ENCODE data around the gene TCF4.

The TCF4 gene

DNA sequence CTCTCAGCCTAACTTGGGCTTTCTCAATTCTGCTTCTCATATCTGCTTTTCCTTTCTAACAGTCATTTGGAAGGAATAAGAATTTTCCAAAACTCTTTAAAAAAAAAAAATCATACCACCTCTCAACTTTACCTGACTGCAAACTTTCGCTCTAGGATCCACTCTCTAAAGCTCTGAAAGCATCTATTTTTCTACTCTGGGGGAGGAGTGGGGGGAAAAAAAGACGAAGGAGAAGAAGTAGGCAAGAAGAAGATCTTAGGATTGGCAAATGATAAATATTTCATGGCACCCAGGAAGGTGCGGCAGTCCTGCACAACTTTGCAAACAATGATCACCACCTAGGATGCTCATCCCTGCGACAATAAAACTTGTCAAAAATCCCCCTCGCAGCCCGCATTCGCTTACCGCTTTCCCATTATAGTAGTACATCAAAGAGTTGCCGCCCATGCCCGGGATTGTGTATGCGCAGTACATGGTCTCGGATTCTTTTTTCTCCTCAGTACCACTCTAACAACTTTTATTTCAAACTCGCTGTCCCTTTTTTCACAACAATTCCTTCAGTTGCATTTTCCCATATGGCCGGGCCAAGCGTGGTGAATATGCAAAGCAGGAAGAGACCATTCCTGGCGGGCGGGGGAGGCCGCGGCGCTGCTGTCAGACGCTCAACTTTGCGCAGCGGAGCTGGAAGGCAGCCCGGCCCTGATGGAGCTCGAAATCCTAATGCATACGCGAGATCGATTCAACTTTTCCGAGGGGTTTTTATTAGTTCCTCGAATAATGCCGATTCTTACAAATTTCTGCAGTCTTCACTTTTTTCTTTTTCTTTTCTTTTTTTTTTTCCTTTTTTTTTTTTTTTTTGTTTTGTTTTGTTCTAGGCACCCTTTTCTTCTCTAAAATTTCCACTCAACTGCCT, 266.5 kb downstream of the TCF4 start (continued):
- no peak for TF ChIP-seq KLF7 (tag by site-specific recombination; IDR thresholded peaks at IDR 0.05; ENCODE audit: borderline replicate concordance)
- TF ChIP-seq ZNF561 (tag by site-specific recombination; IDR thresholded peaks at IDR 0.05; ENCODE audit: borderline replicate concordance), result no peak
- TF ChIP-seq, protein P1, sequence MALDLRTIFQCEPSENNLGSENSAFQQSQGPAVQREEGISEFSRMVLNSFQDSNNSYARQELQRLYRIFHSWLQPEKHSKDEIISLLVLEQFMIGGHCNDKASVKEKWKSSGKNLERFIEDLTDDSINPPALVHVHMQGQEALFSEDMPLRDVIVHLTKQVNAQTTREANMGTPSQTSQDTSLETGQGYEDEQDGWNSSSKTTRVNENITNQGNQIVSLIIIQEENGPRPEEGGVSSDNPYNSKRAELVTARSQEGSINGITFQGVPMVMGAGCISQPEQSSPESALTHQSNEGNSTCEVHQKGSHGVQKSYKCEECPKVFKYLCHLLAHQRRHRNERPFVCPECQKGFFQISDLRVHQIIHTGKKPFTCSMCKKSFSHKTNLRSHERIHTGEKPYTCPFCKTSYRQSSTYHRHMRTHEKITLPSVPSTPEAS (tag by site-specific recombination; IDR thresholded peaks at IDR 0.05), result no peak
- no peak for TF ChIP-seq ZNF175 (tag by site-specific recombination; IDR thresholded peaks at IDR 0.05)
- TF ChIP-seq, protein P2, sequence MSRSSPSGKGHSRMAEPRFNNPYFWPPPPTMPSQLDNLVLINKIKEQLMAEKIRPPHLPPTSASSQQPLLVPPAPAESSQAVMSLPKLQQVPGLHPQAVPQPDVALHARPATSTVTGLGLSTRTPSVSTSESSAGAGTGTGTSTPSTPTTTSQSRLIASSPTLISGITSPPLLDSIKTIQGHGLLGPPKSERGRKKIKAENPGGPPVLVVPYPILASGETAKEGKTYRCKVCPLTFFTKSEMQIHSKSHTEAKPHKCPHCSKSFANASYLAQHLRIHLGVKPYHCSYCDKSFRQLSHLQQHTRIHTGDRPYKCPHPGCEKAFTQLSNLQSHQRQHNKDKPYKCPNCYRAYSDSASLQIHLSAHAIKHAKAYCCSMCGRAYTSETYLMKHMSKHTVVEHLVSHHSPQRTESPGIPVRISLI (tag by site-specific recombination; IDR thresholded peaks at IDR 0.05), result no peak
- TF ChIP-seq, protein P3, sequence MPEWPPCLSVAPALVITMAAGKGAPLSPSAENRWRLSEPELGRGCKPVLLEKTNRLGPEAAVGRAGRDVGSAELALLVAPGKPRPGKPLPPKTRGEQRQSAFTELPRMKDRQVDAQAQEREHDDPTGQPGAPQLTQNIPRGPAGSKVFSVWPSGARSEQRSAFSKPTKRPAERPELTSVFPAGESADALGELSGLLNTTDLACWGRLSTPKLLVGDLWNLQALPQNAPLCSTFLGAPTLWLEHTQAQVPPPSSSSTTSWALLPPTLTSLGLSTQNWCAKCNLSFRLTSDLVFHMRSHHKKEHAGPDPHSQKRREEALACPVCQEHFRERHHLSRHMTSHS (tag by site-specific recombination; IDR thresholded peaks at IDR 0.05), result no peak
- peak; percentile 26; the same call in 1 of the 2 replicates for TF ChIP-seq ZEB2 (tag by site-specific recombination; IDR thresholded peaks at IDR 0.05)
- TF ChIP-seq ZNF843 (tag by site-specific recombination; IDR thresholded peaks at IDR 0.05), result no peak
- TF ChIP-seq MYNN (tag by site-specific recombination; IDR thresholded peaks at IDR 0.05; ENCODE audit: borderline replicate concordance), result peak; percentile 61; the same call in 1 of the 2 replicates
- no peak for TF ChIP-seq ZNF837 (tag by site-specific recombination; IDR thresholded peaks at IDR 0.05)
- no peak for TF ChIP-seq GLIS1 (tag by site-specific recombination; IDR thresholded peaks at IDR 0.05)
- no peak for TF ChIP-seq ZNF701 (tag by site-specific recombination; IDR thresholded peaks at IDR 0.05)
- no peak for TF ChIP-seq GFI1B (tag by site-specific recombination; IDR thresholded peaks at IDR 0.05)
- TF ChIP-seq IKZF3 (tag by site-specific recombination; IDR thresholded peaks at IDR 0.05), result peak; percentile 45; the same call in 1 of the 2 replicates
- TF ChIP-seq, protein P4, sequence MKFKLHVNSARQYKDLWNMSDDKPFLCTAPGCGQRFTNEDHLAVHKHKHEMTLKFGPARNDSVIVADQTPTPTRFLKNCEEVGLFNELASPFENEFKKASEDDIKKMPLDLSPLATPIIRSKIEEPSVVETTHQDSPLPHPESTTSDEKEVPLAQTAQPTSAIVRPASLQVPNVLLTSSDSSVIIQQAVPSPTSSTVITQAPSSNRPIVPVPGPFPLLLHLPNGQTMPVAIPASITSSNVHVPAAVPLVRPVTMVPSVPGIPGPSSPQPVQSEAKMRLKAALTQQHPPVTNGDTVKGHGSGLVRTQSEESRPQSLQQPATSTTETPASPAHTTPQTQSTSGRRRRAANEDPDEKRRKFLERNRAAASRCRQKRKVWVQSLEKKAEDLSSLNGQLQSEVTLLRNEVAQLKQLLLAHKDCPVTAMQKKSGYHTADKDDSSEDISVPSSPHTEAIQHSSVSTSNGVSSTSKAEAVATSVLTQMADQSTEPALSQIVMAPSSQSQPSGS (tag by site-specific recombination; IDR thresholded peaks at IDR 0.05; ENCODE audit: low read depth), result no peak
- TF ChIP-seq, protein P5, sequence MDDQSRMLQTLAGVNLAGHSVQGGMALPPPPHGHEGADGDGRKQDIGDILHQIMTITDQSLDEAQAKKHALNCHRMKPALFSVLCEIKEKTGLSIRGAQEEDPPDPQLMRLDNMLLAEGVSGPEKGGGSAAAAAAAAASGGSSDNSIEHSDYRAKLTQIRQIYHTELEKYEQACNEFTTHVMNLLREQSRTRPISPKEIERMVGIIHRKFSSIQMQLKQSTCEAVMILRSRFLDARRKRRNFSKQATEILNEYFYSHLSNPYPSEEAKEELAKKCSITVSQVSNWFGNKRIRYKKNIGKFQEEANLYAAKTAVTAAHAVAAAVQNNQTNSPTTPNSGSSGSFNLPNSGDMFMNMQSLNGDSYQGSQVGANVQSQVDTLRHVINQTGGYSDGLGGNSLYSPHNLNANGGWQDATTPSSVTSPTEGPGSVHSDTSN (CRISPR knock-in tag; IDR thresholded peaks at IDR 0.05), result no peak
- TF ChIP-seq ZNF24 (tag by site-specific recombination; IDR thresholded peaks at IDR 0.05), result no peak
- no peak for TF ChIP-seq ZNF610 (tag by site-specific recombination; IDR thresholded peaks at IDR 0.05; ENCODE audit: borderline replicate concordance)
- TF ChIP-seq, protein P6, sequence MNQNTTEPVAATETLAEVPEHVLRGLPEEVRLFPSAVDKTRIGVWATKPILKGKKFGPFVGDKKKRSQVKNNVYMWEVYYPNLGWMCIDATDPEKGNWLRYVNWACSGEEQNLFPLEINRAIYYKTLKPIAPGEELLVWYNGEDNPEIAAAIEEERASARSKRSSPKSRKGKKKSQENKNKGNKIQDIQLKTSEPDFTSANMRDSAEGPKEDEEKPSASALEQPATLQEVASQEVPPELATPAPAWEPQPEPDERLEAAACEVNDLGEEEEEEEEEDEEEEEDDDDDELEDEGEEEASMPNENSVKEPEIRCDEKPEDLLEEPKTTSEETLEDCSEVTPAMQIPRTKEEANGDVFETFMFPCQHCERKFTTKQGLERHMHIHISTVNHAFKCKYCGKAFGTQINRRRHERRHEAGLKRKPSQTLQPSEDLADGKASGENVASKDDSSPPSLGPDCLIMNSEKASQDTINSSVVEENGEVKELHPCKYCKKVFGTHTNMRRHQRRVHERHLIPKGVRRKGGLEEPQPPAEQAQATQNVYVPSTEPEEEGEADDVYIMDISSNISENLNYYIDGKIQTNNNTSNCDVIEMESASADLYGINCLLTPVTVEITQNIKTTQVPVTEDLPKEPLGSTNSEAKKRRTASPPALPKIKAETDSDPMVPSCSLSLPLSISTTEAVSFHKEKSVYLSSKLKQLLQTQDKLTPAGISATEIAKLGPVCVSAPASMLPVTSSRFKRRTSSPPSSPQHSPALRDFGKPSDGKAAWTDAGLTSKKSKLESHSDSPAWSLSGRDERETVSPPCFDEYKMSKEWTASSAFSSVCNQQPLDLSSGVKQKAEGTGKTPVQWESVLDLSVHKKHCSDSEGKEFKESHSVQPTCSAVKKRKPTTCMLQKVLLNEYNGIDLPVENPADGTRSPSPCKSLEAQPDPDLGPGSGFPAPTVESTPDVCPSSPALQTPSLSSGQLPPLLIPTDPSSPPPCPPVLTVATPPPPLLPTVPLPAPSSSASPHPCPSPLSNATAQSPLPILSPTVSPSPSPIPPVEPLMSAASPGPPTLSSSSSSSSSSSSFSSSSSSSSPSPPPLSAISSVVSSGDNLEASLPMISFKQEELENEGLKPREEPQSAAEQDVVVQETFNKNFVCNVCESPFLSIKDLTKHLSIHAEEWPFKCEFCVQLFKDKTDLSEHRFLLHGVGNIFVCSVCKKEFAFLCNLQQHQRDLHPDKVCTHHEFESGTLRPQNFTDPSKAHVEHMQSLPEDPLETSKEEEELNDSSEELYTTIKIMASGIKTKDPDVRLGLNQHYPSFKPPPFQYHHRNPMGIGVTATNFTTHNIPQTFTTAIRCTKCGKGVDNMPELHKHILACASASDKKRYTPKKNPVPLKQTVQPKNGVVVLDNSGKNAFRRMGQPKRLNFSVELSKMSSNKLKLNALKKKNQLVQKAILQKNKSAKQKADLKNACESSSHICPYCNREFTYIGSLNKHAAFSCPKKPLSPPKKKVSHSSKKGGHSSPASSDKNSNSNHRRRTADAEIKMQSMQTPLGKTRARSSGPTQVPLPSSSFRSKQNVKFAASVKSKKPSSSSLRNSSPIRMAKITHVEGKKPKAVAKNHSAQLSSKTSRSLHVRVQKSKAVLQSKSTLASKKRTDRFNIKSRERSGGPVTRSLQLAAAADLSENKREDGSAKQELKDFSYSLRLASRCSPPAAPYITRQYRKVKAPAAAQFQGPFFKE (tag by site-specific recombination; IDR thresholded peaks at IDR 0.05; ENCODE audit: borderline replicate concordance), result no peak
- no peak for TF ChIP-seq ZBTB48 (tag by site-specific recombination; IDR thresholded peaks at IDR 0.05)
- TF ChIP-seq ZNF558 (tag by site-specific recombination; IDR thresholded peaks at IDR 0.05), result no peak
- TF ChIP-seq ZSCAN23 (tag by site-specific recombination; IDR thresholded peaks at IDR 0.05), result no peak
- no peak for TF ChIP-seq SP2 (tag by site-specific recombination; IDR thresholded peaks at IDR 0.05)
- no peak for TF ChIP-seq ZFP41 (tag by site-specific recombination; IDR thresholded peaks at IDR 0.05; ENCODE audit: borderline replicate concordance)
- TF ChIP-seq, protein P7, sequence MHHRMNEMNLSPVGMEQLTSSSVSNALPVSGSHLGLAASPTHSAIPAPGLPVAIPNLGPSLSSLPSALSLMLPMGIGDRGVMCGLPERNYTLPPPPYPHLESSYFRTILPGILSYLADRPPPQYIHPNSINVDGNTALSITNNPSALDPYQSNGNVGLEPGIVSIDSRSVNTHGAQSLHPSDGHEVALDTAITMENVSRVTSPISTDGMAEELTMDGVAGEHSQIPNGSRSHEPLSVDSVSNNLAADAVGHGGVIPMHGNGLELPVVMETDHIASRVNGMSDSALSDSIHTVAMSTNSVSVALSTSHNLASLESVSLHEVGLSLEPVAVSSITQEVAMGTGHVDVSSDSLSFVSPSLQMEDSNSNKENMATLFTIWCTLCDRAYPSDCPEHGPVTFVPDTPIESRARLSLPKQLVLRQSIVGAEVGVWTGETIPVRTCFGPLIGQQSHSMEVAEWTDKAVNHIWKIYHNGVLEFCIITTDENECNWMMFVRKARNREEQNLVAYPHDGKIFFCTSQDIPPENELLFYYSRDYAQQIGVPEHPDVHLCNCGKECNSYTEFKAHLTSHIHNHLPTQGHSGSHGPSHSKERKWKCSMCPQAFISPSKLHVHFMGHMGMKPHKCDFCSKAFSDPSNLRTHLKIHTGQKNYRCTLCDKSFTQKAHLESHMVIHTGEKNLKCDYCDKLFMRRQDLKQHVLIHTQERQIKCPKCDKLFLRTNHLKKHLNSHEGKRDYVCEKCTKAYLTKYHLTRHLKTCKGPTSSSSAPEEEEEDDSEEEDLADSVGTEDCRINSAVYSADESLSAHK (tag by site-specific recombination; IDR thresholded peaks at IDR 0.05), result no peak
